A673 (cell line): ENCODE measurements around the gene CKAP2L.

ENCODE experiments used
- EZH2 ChIP-seq: fragments of 200-600 bp; sonication (generic); IDR thresholded peaks from 2 replicates; pipeline ENCODE4 v1.6.1; 2017; ENCODE audit warnings: borderline replicate concordance, low read depth, mild to moderate bottlenecking, mixed read lengths, antibody characterized with exemption, low read length; ENCODE audit not compliant: poor library complexity, severe bottlenecking
- TF ChIP-seq, protein P1 (sequence below): fragments of 300-800, 200-600 bp; sonication (generic); conservative IDR thresholded peaks from 2 replicates; pipeline ENCODE4 v1.5.1; 2017; ENCODE audit warnings: low read depth, mild to moderate bottlenecking, antibody characterized with exemption, low read length, moderate library complexity, mixed read lengths

DNA sequence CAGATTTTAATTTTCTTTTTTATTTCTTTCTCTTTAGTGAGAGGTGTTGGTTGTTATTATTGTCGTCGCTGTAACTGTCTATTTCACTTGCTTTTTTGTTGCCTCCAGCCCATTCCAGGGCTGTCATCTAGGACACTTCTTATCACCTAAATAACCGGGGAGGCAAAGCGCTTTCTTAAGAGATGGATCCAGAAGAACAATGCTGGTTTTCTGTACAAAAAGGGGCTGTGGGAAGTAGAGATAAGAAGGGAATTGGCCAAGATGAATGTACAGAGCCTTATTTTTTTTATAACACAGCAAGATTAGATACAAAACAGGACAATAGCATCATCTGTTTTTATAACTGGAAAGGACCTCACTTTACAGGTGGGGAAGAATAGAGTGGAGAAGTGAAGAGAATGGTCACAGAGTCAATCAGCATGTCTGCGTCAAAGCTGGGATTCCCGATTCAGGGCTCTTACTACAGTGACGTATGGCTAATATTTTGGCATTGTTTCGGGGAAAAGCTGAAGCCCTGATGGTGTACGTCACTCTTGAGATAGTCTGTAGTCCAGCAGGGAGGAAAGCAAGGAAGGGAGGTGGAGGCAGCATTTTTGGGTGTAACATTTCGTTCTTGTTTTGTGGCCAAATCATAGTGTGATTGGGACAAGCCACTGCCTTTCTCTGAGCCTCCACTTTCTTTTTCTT, 49.0 kb upstream of the CKAP2L start:
- TF ChIP-seq, protein P1, sequence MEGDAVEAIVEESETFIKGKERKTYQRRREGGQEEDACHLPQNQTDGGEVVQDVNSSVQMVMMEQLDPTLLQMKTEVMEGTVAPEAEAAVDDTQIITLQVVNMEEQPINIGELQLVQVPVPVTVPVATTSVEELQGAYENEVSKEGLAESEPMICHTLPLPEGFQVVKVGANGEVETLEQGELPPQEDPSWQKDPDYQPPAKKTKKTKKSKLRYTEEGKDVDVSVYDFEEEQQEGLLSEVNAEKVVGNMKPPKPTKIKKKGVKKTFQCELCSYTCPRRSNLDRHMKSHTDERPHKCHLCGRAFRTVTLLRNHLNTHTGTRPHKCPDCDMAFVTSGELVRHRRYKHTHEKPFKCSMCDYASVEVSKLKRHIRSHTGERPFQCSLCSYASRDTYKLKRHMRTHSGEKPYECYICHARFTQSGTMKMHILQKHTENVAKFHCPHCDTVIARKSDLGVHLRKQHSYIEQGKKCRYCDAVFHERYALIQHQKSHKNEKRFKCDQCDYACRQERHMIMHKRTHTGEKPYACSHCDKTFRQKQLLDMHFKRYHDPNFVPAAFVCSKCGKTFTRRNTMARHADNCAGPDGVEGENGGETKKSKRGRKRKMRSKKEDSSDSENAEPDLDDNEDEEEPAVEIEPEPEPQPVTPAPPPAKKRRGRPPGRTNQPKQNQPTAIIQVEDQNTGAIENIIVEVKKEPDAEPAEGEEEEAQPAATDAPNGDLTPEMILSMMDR = no peak
- no peak for TF ChIP-seq EZH2
